ENCODE results near the gene ATPAF1.

The ATPAF1 gene

DNA sequence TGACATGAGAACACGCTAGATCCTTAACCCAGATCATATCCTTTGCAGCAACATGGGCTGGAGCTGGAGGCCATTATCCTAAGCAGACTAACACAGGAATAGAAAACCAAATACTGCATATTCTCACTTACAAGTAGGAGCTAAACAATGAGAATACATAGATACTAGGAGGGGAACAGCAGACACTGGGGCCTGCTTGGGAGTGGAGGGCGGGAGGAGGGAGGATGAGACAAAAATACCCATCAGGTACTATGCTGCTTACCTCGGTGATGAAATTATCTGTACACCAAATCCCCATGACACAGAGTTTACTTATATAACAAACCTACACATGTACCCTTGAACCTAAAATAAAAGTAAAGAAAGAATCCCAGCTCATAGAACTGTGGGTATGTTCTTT is 50.3 kb downstream of the ATPAF1 start:
- Mint-ChIP-seq H3K4me1 (peaks cover 36% of the 10 kb centered on the region), H3K27me3 (ENCODE audit: low read depth) (peaks cover 6% of the 10 kb centered on the region), H3K36me3 (ENCODE audit: low read depth) (no peaks in the 10 kb centered on the region), H3K4me3 (peak overlapping the region; percentile 93 to 94 (median 94)), H3K9me3 (no peaks in the 10 kb centered on the region), H3K27ac (peak overlapping the region in 2 of 3 experiments; percentile 74 to 94)
- TF ChIP-seq, protein P1, sequence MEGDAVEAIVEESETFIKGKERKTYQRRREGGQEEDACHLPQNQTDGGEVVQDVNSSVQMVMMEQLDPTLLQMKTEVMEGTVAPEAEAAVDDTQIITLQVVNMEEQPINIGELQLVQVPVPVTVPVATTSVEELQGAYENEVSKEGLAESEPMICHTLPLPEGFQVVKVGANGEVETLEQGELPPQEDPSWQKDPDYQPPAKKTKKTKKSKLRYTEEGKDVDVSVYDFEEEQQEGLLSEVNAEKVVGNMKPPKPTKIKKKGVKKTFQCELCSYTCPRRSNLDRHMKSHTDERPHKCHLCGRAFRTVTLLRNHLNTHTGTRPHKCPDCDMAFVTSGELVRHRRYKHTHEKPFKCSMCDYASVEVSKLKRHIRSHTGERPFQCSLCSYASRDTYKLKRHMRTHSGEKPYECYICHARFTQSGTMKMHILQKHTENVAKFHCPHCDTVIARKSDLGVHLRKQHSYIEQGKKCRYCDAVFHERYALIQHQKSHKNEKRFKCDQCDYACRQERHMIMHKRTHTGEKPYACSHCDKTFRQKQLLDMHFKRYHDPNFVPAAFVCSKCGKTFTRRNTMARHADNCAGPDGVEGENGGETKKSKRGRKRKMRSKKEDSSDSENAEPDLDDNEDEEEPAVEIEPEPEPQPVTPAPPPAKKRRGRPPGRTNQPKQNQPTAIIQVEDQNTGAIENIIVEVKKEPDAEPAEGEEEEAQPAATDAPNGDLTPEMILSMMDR (IDR thresholded peaks at IDR 0.05; ENCODE audit: unreplicated experiment in 3 of 3) = no peak

DNA sequence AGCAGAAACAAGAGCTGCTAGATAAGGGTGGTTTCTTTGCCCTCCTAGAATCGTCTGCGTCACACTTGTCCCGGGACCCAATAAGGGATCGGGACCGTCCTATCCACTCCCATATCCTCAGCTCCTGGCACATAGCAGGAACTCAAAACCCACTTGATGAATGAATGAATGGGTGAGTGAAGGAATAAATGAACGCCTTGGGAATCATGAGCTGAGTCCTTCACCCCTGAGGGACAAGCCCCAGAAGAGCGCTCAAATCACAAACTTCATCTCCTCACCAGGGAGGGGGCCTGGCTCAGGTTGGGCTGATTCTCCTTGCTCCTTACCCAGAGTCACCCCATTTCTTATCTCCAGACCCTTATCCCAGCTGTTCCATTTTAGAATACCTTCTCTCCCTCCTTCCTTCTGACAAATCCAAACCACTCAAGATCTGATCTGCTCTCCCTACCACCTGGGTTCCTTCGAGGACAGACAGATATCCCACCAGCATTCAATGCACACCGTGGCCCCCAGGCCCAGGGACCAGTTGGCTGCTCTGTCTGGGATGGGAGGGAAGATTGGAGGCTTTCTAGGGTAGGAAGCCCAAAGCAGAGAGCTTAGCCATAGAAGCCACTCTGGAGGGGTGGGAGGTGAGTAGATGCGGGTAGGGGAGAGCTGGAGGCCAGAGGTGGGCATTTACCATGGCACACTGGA is 50.9 kb downstream of the ATPAF1 start:
- no peaks in the 10 kb centered on the region for H3K9me3 Mint-ChIP-seq
- peak overlapping the region; percentile 93 to 94 (median 94) for H3K4me3 Mint-ChIP-seq
- H3K27me3 Mint-ChIP-seq (ENCODE audit: low read depth) = peaks cover 6% of the 10 kb centered on the region
- TF ChIP-seq, protein P1 (IDR thresholded peaks at IDR 0.05; ENCODE audit: unreplicated experiment in 3 of 3) = no peak
- H3K4me1 Mint-ChIP-seq = peaks cover 37% of the 10 kb centered on the region
- no peaks in the 10 kb centered on the region for H3K36me3 Mint-ChIP-seq (ENCODE audit: low read depth)
- H3K27ac Mint-ChIP-seq = peak overlapping the region; percentile 60 to 94 (median 74)

DNA sequence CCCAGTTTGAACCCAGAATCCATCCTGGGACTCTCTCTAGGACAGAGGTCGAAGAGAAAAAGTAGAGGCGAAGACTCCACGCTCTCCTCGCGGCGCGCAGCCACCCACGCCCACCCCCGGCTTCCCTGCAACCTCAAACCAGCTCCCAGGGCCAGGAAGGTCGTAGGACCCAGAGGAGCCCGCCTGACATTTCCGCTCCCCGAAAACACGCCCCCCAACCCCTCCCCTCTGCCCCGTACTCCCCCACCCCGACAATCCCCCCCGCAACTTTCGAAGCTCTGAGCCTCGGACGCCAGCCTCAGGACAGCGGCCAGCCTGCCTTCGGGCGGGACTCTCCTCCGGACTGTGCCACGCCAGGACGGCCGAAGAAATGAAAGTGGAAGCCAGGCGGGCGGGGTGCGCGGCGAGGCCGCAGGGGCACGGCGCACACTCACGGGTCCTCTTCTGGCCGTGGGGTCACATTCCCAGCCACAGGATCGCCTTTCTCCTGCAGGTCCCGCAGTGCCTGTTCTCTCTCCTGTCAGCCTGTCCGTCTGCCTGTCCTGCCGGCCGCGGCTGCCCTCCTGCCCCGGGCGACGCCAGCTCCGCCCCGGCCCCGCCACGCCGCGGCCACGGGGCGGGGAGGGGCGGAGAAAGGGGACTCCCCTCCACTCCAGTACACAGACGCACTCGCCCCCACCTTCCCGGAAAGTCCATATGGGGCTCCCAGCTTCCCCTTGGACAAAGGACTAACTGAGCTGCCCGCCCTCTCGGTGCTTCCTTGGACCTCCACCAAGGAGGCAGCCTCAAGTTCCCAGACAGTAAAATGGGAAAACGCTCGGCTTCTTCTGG is 51.7 kb downstream of the ATPAF1 start, which contains the start of gene MOB3C:
TSS of gene MOB3C (minus strand) at position 535 of the 831 bp plus-strand sequence. CDS start 3,490 bp downstream, outside the sequence.
- H3K27ac Mint-ChIP-seq = peak within 1 kb of the TSS; percentile 60 to 94 (median 74)
- no peaks in the 10 kb centered on the region for H3K9me3 Mint-ChIP-seq
- peaks cover 6% of the 10 kb centered on the region for H3K27me3 Mint-ChIP-seq (ENCODE audit: low read depth)
- TF ChIP-seq, protein P1 (IDR thresholded peaks at IDR 0.05; ENCODE audit: unreplicated experiment in 3 of 3) = no peak
- no peaks in the 10 kb centered on the region for H3K36me3 Mint-ChIP-seq (ENCODE audit: low read depth)
- H3K4me1 Mint-ChIP-seq = peaks cover 34% of the 10 kb centered on the region
- peak within 1 kb of the TSS; percentile 93 to 94 (median 94) for H3K4me3 Mint-ChIP-seq

DNA sequence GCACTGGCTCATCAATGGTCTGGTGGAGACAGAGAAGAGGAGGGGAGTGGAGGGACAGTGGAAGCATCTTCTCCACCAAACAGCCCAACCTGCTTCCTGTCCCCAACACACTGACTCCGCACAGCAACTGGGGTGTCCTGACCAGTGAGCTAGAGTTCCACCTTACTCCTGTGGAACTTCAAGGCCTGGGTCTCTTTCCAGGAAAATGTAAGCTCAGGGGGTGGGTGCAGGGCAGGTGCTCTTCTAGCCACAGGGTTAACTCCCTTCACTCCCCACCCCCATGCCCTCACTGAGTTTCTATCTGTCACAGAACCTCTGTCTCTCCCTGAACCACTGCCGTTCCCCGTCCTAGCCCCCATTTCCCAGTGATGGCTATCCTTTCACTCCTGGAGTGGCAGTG is 52.4 kb downstream of the ATPAF1 start:
- Mint-ChIP-seq H3K4me1 (peaks cover 40% of the 10 kb centered on the region), H3K36me3 (ENCODE audit: low read depth) (peaks cover 4% of the 10 kb centered on the region), H3K27me3 (ENCODE audit: low read depth) (peaks cover 3% of the 10 kb centered on the region), H3K4me3 (peak overlapping the region; percentile 89 to 94 (median 93)), H3K27ac (peak overlapping the region in 2 of 3 experiments; percentile 74 to 86), H3K9me3 (no peaks in the 10 kb centered on the region)
- TF ChIP-seq, protein P1 (IDR thresholded peaks at IDR 0.05; ENCODE audit: unreplicated experiment in 3 of 3) = no peak

DNA sequence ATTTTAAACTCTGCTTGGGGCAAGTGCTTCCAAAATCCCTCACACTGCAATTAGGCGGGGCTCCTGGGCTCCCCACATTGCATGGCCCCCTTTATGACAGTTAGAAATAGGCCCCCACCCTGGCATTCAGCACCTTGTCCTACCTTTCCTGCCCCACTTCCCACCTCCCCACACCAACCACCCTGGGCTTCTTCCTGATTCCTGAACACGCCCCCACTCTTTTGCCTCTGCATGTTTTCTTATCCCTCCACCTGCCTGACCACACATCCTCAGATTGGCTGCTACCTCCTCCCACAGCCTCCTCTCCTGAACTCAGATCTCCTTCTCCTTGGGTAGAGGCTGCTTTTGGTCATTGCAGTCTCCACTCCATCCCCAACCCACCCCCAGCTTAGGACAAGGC is 53.1 kb downstream of the ATPAF1 start:
- peak overlapping the region; percentile 89 to 94 (median 93) for H3K4me3 Mint-ChIP-seq
- H3K9me3 Mint-ChIP-seq = no peaks in the 10 kb centered on the region
- peaks cover 40% of the 10 kb centered on the region for H3K4me1 Mint-ChIP-seq
- TF ChIP-seq, protein P1 (IDR thresholded peaks at IDR 0.05; ENCODE audit: unreplicated experiment in 3 of 3) = no peak
- H3K27ac Mint-ChIP-seq = peak overlapping the region in 2 of 3 experiments; percentile 12 to 55
- peaks cover 6% of the 10 kb centered on the region for H3K27me3 Mint-ChIP-seq (ENCODE audit: low read depth)
- peaks cover 7% of the 10 kb centered on the region for H3K36me3 Mint-ChIP-seq (ENCODE audit: low read depth)
